Forelimb muscle (tissue), 1 donor: ENCODE data around the gene METTL9. TPM values are rescaled to one million over a fixed set of nuclear protein-coding genes. Genes with fewer than 3 reads are reported as not detected.
"Not testable (repeated sequence)": the region's sequence is repeated elsewhere in the genome, so short reads cannot be mapped to it uniquely, and the experiment has no call there.

Experiments used
- DNase-seq: peaks from one replicate; pipeline ENCODE4 v3.0.0-alpha.2; 2013; ENCODE audit warnings: low read depth
- polyA plus RNA-seq: library from polyadenylated mRNA; unstranded; fragments of 120-200 nt; gene quantifications from one replicate; pipeline ENCODE4 v1.2.1, GENCODE V29; 2013; ENCODE audit not compliant: insufficient read length

METTL9 gene
- polyA plus RNA-seq, 1 donor: 97.8 TPM

DNA sequence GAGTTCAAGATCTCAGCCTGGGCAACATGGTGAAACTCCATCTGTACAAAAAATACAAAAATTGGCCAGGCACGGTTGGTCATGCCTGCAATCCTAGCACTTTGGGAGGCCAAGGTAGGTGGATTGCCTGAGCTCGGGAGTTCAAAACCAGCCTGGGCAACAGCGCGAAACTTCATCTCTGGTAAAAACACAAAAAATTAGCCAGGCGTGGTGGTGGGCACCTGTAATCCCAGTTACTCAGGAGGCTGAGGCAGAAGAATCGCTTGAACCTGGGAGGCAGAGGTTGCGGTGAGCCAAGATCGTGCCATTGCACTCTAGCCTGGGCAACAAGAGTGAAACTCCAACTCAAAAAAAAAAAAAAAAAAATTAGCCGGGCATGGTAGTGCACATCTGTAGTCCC lies 25.9 kb upstream of the METTL9 start:
- not testable (repeated sequence) for DNase-seq

DNA sequence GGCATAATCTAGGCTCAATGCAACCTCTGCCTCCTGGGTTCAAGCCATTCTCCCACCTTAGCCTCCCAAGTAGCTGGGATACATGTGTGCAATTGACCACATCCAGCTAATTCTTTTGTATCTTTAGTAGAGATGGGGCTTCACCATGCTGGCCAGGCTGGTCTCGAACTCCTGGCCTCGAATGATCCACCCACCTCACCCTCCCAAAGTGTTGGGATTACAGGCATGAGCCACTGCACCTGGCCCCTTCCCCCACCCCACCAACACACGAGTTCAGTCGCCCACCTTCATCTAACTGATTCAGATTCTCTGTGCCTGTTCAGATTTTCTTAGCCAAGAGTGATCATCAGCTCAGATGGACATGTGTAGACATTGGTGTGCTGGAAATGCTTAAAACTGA lies 25.0 kb upstream of the METTL9 start:
- no peak for DNase-seq

DNA sequence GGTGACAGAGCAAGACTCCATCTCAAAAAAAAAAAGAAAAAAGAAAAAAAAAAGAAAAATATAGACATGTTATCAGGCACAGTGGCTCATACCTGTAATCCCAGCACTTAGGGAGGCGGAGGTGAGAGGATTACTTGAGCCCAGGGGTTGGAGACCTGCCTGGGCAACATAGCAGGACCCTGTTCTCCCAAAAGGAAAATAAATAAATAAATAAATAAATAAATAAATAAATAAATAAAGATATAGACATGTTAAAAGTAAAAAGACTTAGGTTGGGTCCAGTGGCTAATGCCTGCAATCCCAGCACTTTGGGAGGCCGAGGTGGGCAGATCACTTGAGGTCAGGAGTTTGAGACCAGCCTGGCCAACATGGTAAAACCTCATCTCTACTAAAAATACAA lies 23.1 kb upstream of the METTL9 start:
- DNase-seq: not testable (repeated sequence)

DNA sequence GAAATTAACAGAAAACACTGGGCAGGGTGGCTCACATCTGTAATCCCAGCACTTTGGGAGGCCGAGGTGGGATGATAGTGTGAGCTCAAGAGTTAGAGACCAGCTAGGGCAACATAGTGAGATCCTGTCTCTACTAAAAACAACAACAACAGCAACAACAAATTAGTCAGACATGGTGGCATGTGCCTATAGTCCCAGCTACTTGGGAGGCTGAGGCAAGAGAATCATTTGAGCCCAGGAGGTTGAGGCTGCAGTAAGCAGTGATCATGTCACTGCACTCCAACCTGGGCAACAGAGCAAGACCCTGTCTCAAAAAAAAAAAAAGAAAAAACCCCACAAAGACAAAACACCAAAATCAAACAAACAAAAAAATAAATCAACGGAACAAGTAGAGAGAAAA lies 21.9 kb upstream of the METTL9 start:
- DNase-seq: not testable (repeated sequence)

DNA sequence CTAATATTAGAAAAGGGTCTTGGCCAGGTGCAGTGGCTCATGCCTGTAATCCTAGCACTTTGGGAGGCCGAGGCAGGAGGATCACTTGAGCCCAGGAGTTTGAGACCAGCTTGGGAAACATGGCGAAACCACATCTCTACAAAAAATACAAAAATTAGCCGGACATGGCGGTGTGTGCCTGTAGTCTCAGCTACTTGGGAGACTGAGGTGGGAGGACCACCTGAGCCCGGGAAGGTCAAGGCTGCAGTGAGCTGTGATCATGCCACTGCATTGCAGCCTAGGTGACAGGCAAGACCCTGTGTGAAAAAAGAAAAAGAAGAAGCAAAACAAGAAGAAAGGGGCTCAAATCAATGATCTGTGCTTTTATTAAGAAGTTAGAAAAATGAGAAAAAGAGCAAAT lies 21.1 kb upstream of the METTL9 start:
- not testable (repeated sequence) for DNase-seq

DNA sequence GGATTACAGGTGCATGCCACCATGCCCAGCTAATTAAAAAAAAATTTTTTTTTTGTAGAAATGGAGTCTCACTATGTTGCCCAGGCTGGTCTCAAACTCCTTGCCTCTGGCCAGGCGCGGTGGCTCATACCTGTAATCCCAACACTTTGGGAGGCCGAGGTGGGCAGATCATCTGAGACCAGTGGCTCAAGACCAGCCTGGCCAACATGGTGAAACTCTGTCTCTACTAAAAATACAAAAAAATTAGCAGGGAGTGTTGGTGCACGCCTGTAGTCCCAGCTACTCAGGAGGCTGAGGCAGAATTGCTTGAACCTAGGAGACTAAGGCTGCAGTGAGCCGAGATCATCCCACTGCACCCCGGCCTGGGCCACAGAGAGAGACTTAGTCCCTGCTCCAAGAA lies 19.2 kb upstream of the METTL9 start:
- DNase-seq: not testable (repeated sequence)

DNA sequence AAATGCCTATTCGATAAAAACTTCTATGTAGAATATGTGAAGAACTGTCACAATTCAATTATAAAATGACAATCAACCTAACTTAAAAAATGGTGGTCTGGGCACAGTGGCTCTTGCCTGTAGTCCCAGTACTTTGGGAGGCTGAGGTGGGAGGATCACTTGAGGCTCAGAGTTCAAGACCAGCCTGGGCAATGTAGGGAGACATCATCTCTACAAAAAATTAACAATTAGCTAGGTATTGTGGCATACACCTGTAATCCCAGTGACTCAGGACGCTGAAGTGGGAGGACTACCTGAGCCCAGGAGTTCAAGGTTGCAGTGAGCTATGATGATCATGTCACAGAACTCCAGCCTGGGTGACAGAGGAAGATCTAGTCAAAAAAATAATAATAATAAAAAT lies 18.6 kb upstream of the METTL9 start:
- DNase-seq: no peak

DNA sequence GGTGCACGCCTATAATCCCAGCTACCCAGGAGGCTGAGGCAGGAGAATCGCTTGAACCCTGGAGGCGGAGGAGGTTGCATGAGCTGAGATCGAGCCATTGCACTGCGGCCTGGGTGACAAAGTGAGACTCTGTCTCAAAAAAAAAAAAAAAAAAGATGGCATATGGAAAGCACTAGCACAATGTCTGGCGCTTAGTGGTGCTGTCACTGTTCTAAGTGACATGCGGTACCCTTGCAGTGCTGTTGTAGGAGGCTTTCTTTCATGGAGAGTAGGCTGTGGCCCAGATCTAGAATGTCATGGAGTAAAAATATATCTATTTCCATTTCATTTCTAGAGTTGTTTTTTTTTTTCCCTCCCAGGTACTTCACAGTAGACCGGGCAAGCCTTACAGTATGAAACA lies 14.6 kb upstream of the METTL9 start:
- no peak for DNase-seq

DNA sequence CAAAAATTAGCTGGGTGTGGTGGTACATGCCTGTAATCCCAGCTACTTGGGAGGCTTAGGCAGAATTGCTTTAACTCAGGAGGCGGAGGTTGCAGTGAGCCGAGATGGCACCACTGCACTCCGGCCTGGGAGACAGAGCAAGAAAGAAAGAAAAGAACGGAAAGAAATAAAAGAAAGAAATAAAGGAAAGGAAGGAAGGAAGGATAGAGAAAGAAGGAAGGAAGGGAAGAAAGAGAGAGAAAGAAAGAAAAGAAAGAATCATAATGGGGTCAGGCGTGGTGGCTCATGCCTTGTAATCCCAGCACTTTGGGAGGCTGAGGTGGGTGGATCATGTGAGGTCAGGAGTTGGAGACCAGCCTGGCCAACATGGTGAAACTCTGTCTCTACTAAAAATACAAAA lies 10.8 kb upstream of the METTL9 start:
- DNase-seq: not testable (repeated sequence)

DNA sequence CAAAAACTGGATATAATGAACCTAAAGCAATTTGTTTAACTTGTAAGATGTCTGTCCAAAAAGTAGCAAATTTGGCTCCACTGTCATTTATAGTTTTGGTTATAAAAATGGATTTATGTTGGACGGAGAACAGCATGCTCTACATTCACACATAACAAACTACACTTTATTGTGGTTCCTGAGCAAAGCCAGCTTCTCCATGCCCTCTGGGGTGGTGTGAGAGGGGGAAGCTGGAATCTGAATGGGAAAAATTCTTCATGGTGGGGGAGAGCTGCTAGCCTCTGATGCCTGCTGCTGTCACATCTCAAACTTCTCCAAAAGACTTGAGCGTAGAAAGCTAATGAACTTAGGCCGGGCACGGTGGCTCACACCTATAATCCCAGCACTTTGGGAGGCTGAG lies 9.8 kb upstream of the METTL9 start:
- DNase-seq: no peak

DNA sequence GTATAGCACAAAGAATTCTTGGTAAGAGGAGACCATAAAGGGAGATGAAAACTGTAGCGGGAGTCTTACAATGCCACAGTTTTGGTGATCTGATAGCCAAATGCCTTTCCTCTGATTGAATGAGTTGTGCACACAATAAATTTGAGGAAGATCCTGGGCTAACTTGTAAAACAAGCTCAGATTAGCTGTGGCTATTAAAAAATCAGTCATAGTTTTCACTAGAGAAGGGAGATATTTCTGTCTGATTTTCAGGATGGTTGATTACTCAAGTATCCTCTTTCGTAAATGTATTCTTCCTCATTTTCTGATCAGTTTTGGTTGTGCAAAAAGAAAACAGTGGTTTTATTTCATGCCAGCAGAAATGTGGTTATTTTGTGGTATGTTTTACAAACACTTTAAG lies 9.1 kb upstream of the METTL9 start:
- no peak for DNase-seq

DNA sequence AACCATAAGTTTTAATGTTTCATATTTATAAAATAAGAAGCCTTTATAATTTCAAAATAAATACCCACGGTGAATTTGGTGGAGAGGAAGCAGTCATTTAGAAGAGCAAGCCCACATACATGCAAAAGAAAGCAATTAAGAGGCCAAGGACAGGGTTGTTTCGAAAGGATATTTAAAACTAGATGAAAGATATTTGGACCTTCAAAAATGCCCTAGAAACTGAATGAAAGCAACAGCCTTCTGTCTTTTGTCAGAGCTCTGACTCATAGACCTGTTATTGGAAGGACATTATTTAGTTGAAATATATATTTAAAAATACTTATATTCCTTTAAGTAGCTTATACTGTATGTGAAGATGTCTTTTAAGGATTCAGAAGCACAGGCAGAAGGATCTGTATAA lies 8.6 kb upstream of the METTL9 start:
- DNase-seq: no peak

DNA sequence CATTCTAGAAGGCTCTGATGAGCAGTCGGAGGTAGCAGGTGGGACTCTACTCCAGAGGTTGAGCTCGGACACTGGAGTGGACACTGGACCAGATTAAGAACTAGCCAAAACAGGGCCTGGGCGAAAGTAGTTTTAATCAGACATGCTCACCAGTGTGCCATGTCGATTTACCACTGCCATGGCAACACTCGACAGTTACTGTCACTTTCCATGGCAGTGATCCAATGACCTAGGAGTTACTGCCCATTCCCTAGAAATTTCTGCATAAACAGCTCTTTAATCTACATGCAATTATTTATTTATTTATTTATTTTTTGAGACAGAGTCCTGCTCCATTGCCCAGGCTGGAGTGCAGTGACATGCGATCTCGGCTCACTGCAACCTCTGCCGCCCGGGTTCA lies 7.2 kb upstream of the METTL9 start:
- no peak for DNase-seq

DNA sequence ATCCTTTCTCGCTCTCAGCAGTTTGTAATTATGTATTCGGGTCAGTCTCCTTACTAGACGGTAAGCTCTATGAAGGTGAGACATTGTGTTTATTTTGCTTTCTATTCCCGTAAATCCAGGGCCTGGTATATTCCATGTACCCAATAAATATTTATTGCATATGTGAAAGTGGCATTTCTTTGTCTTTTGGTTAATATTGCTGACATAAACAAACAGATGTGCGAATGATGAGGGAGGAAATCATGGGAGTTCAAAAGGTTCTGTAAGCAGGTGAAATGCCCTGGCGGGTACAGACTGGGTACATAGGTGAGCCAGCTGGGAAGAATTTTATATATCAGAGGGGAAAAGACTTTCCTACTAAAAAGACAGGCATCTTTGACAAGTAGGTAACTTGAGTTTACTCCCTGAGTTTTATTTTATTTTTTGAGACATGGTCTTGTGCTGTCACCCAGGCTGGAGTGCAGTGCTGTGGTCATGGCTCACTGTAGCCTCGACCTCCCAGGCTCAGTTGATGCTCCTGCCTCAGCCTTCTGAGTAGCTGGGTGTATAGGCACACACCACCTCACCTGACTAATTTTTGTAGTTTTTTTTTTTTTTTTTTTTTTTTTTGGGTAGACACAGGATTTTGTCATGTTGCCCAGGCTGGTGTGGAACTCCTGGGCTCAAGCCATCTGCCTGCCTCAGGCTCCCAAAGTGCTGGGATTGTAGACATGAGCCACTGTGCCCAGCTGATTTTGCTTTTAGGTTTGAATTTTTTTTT lies 5.7 kb upstream of the METTL9 start:
- DNase-seq: no peak

DNA sequence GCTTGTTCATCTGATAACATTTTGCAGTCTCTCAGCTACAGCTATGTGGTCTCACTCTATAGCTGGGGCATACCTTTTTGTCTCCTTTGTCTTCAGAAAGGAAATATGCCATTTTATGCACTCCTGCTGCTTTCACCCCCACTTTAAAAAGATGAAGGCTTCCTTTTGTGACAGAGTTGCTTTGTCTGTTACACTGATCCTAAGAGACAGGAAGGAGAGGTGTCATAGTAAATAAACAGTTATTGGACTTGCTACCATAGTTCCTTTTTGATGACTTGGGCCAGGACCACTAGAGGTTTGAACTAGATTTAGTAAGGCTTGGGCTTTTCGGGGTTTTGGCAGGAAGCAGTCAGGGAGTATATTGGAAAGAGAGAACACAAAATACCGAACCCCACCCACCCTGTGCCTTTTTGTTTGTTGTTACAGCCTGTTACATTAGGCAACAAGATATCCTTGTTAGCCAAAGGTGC lies 1.8 kb upstream of the METTL9 start:
- no peak for DNase-seq

DNA sequence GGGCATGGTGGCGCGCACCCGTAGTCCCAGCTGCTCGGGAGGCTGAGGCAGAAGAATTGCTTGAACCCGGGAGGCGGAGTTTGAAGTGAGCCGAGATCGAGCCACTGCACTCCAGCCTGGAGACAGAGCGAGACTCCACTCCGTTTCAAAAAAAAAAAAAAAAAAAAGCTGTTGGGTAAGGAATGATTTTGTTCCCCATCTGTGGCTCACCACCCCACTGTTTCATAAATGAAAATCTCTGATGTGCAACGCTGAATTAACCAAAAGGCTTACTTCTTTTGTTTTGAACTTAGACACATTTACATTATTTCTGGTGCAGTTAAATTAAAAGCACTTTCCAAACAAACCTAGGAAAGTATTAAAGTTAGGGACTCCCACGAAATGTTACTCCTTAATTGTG lies 1.2 kb upstream of the METTL9 start:
- no peak for DNase-seq

DNA sequence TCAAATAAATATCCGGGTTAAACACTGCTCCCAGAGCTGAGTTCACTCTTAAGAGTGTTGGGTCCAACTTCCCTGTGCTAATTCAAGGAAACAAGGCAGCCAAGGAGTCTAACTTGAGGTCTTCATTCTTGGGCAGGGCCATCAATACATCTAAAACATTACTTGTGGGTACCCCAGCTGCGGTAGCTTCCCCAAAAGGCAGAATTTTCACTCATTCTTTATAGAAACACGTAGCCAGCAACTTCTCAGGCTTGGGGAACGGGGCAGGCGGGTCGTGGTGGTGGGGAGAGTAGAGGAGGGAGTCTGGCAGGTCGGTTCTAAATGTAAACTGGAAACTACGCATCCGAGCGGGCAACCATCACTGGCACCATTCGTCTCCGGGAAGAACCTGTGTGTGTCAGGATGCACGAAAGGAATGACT lies 666 bp upstream of the METTL9 start:
- DNase-seq: no peak

DNA sequence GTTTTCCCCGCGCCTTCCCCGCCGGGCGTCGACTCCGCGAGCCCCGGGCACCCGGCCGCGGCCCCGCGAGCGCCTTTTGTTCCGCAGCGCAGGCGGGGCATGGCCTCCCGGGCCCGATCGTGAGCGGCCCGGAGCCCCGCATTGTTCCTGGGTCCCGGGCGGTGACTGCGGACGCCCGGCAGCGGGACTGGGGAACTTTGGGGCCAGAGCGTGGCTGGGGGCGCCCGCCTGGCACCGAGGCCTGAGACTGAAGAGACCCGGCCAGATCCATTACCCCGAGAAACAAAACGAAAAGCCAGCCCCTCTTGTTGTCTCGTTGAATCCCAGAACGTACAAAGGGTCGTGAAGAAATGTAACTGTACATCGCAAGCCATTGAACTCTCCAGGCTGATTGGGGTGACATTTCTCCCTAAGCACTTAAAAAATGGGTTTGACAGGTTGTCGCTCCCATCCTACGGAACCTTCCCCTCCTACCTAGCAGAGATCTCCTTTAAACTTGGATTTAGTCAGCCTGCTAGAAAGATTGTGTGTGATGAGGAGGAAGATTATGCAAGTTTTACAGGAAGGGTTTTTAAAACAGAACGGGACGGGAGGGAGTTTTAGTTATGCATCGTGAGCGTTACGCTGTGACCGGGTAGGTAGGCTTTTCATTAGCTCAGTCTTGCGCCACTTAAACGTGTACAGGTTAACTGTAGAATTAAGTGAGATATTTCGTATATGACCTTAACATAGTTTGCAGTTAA lies 825 bp downstream of the METTL9 start:
- no peak for DNase-seq

DNA sequence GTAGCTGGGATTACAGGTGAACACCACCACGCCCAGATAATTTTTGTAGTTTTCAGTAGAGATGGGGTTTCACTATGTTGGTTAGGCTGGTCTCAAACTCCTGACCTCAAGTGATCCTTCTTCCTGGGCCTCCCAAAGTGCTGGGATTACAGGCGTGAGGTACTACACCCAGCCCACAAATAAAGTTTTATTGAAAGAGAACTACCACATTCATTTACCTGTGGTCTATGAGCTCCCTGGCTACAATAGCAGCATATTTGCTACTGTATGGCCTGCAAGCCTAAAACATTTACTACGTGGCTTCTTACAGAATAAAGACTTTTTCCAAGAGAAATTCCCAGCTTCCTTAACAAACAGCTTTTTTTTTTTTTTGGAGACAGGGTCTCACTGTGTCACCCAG lies 3.4 kb downstream of the METTL9 start:
- DNase-seq: no peak

DNA sequence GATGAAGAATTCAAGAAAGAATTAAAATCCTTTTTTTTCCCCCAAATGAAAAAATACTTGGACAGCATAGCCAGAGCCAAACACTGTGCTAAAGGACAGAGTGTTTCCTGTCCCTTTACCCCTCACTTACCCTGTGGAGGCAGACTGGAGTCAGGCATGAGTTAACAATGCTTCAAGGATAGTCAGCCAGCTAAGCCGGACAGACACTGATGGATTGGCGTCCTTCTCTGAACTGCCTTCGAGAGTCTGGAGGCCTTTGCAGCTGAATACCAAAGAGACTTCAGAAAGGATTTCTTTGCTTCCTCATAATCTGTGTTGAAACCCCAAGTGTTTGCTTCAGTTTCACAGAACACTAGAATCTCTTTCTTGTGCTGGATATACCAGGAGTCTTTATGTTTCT lies 4.6 kb downstream of the METTL9 start:
- DNase-seq: no peak

DNA sequence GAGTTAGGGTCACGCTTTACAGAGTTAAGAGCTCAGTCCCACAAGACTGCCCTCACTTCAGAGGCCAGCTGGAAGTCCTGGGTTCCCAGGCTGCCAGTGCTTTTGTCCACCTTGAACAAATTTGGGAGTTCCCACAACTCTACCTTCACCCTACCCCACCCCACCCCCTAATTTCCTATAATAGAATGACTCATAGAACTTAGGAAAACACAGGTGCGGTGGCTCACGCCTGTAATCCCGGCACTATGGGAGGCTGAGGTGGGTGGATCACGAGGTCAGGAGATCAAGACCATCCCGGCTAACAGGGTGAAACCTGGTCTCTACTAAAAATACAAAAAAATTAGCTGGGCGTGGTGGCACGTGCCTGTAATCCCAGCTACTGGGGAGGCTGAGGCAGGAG lies 6.5 kb downstream of the METTL9 start:
- not testable (repeated sequence) for DNase-seq

DNA sequence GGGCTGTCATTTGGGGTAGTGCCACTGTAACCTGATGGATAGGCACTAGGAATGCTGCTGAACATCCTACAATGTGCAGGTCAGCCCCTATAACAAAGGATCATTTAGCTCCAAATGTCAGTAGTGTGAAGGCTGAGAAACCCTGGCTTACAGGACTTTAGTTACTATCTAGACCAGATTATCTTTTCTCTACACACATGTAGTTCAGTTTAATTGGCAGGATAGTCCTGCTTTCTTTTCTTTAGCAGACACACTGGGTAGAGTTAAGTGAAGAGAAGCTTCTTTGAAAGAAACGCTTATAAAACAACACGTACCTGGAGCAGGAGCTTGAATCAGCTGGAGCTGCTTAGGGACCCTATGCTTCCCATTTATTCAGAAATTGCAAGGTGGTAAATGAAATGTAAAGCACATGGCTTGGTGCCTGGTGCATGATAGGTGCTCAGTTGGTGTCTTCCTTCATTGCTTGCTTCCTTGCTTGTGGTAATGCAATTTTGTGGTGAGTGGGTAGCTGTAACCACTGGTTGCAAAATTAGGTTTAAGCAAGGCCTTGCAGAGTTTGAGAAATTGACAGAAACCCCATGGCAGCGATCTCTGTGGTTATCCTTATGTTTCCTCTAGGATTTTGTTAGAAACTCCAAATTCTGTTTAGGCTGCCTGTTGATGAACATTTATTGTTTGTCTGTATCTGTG lies 9.4 kb downstream of the METTL9 start:
- no peak for DNase-seq
